ENCODE measurements around the gene NHS.
"Not testable (repeated sequence)": the region's sequence is repeated elsewhere in the genome, so short reads cannot be mapped to it uniquely, and the experiment has no call there.

NHS gene

DNA sequence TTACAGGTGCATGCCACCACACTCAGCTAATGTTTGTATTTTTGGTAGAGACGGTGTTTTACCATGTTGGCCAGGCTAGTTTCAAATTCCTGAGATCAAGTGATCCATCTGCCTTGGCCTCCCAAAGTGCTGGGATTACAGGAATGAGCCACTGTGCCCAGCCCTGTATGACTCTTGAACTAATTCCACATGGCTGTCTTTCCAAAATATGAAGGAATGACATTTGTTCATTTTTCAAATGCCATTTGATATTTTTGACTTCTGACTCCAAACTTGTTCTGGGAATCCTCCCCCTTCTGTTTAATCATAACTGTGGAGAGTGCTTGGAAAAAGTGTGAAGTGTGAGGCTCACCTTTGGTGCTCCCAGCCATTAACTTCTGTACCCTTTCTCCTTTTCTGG, 119.2 kb downstream of the NHS start:
- DNase-seq (ENCODE audit: low read depth in 2 of 2, low spot score in 1 of 2), result no peak

DNA sequence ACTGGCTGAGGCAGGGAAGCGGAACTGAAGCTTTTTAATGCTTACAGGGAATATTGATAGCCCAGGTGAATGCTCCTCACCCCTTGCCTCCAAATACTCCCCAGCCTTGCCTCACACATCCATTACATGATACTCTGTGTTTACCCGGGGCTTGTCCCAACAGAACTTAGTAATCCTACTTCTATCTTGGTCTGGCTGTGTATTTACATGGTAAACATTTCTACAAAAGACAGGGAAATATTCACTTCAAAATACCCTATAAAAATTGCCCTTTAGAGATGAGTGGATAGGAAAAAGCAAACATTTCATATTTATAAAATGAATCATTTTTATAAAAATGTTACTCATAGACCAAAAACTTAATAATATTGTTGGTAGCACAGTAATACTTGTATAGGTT, 120.1 kb downstream of the NHS start:
- no peak for DNase-seq (ENCODE audit: low read depth in 2 of 2, low spot score in 1 of 2)

DNA sequence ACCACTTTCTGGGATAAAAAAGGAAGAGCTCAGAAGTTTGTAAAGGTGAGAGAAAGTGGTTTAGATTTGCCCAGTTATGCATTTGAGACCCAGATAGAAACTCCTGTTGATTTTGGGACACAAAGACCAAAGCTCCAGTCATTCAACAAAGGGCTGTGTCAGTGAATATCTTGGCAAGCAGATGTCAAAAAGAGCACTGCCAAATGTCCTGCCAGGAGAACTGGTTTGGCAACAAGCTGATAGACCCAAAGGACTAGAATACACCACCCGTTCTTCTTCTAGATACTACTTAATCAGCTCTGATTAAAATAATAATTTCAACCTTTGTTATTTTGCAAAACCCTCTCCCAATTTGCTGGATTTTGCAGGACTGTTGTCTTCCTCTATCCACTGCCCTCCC, 121.4 kb downstream of the NHS start:
- DNase-seq (ENCODE audit: low read depth in 2 of 2, low spot score in 1 of 2), result no peak

DNA sequence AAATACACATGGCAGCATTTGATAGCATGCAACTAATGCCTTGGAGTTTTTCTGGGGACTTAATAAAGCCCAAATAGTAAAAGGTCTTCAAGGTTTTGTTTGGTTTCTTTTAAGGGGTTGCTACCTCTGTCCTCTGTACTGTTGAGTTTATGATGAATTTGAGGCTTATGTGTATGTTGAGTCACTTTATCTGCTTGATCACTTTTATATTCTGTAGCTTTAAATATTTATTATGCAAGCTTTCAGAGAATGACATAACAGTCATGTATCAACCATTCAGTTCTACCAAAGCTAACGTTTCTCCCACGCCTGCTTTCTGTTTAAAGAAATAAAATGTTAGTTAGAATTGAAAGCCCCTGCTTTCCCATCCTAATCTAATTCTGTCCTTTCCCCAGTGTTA, 122.2 kb downstream of the NHS start:
- DNase-seq (ENCODE audit: low read depth in 2 of 2, low spot score in 1 of 2), result no peak

DNA sequence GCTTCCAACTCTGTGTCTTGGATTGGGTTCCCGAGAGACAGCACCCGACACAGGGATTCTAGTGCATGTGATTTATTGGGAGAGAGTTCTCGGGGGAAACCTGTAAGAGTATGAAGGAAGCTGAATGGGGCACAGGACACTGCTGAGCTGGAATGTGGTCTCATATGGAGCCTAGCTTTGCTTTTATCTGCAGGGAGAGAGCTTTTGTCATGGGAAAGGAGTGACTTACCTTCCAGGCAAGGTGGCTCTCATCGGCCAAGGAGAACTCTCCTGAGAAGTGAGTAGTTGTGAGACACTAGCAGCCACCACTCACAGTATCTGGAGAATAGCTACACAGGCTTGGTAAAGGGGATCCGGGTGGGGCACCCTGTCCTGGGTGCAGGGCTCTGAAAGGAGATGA, 124.5 kb downstream of the NHS start:
- no peak for DNase-seq (ENCODE audit: low read depth in 2 of 2, low spot score in 1 of 2)

DNA sequence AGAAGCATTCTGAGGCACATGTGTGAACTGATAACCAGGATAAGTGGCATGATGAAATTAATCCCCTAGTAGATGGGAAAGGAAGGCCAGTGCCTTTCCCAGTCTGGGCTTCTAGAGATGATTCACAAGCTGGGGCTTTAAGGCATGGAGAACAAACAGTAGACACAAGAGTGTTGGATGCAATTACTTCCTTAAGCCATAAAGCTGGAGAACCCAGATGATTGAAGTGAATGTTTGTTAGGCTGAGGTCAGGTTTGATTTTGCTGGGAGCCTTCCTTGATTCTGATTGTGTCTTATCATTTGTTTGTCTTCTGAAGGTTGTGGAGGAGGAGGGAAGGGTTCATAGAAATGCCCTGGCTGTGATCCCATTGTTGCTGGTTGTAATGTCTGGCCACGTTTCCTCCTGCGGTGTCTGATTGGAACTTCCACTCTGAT, 125.2 kb downstream of the NHS start:
- DNase-seq (ENCODE audit: low read depth in 2 of 2, low spot score in 1 of 2), result no peak

DNA sequence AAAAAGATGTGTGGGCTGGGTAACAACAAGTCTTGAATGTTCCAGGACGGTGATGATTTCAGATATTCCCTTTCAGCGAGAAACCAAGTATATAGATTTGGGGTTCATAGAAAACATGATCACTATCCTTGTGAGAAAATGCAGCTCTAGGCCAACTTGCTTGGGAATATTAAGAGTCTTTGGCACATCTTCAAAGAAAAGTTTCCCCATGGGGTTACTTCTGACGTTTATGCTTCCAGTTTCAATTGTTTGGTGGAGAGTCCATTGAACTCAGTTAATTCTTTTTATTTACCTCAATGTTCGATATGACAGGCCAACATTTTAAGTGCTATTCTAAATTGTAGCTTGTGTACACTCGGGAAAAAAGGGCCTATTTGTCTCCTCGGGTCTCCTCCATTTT, 126.7 kb downstream of the NHS start:
- no peak for DNase-seq (ENCODE audit: low read depth in 2 of 2, low spot score in 1 of 2)

DNA sequence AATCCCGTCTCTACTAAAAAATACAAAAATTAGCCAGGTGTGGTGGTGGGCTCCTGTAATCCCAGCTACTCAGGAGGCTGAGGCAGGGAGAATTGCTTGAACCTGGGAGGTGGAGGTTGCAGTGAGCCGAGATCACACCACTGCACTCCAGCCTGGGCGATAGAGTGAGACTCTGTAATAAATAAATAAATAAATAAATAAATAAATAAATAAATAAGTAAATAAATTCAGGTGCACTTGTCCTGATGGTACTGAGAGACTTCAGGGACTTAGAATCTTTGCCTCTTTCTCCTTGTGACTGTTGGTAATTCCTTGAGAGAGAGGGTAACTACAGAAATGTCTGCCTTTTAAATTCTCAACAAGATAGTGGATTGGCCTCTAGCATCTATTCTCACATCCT, 131.4 kb downstream of the NHS start:
- not testable (repeated sequence) for DNase-seq (ENCODE audit: low read depth in 2 of 2, low spot score in 1 of 2)

DNA sequence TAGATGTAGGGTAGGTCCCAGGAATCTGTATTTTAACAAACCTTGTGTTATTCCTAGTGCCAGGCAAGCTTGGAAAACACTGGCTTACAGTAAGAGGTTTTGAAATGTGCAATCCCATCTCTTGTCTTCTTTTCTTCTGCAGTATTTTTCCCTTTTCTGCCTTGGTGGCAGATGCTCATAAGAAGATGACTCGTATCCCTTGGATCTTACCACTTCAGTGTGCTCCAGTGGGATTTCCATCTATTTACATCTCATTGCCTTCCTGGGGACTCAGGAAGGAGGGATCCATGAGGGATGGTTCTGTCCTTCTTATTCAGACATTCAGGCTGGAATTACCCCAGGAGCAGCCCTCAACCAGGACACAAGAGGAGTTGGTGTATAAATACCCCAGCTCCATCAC, 136.6 kb downstream of the NHS start:
- no peak for DNase-seq (ENCODE audit: low read depth in 2 of 2, low spot score in 1 of 2)

DNA sequence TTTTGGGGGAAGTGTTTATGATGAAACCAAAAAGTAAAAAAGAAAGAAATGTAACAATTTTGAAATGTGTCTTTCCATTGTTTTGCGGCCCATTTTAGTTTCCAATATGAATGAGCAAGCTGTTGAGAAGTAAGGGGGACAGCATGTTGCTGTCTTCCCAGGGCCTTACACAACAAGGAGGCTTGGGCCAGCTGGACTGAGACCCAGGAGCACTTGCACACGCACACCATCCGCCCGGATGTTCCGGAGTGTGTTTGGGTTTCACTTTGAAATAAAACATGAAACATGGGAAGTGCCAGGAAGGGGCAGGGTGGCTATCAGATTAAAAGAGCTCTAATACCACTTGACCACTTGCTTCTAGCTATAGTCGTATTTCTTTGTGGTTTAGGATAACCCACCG, 144.4 kb downstream of the NHS start:
- no peak for DNase-seq (ENCODE audit: low read depth in 2 of 2, low spot score in 1 of 2)

DNA sequence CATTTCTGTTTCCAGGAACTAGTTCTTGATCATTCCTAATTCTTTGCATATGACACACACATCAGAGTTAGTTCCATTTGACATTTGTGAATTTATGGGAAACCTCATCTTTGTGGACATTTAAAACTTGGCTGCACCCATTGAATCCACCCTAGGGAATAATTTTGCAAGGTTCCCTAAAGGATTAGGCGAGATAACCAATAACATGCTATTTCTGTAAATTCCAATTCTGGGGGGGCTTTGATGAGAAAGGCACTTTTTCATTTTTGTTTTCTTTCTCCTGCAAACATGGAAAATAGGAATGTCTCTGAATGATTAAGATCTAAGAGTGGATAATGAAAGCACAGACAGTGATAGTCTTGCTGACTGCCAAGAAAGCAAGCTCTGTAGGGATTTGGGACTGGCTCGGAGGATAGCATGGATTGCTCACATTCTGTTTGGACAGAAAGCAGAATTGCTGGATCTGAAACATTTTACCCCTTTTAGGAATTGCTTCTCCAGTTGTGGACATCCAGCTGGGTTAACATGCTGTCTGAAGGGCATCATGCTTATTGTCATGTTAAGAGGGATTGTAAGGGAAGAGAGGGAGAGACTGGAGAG, 145.1 kb downstream of the NHS start:
- DNase-seq (ENCODE audit: low read depth in 2 of 2, low spot score in 1 of 2), result no peak

DNA sequence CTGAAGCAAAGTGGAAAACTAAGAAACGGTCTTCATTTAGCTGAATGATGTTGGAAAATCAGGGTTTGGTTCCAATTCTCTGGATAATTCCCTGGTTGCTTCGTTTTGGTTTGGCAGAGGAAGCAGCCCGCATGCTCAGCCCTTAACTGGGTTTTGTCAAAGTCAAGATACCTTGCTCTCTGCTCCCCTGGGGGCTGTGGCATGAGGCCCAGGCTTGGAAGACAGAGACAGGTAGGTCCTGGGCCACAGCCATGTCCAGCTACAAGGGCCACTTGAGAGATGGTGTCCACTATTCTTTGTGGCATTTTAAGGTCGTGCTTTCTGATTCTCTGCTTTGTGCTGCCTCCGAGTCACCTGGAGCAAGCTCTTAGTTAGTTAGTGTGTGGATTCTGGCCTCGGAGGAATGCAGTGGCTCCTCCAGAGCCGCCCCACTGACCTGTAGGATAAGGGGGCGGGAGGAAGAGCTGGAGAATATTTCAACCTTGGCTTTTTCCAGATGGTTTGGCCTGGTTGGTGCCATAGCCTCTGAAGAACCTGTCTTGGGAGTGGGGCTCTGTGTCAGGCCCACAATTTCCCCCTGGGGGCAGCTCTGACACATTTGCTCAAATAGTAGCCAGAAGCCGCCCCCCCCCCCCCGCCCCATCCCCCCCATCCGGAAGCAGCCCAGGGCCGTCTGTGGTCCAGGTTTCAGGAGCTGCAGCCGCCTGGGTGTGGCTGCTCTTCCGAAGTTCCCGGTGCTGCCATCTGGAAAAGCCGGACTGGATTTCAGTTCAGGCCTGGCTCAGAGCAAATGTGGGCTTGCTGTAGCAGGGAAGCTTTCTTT, 147.1 kb downstream of the NHS start:
- DNase-seq (ENCODE audit: low read depth in 2 of 2, low spot score in 1 of 2), result no peak

DNA sequence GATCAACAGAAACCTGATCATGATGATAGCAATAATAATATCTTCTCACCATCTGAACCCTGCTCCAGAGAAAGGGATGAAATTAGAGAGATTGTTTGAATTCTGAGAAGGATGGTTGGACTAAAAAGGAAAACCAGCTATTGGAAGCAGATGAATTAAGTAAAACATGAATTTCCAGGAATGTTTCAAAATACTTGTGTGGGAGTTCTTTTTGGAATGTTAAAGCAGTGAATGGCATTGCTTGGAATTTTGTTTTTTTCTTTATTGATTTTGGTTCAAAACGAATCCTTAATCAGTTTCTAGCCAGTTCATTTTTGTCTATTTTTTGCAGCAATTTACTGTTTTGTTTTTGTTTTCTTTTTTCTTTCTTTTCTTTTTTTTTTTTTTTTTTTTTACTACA, 150.3 kb downstream of the NHS start:
- DNase-seq (ENCODE audit: low read depth in 2 of 2, low spot score in 1 of 2), result no peak

DNA sequence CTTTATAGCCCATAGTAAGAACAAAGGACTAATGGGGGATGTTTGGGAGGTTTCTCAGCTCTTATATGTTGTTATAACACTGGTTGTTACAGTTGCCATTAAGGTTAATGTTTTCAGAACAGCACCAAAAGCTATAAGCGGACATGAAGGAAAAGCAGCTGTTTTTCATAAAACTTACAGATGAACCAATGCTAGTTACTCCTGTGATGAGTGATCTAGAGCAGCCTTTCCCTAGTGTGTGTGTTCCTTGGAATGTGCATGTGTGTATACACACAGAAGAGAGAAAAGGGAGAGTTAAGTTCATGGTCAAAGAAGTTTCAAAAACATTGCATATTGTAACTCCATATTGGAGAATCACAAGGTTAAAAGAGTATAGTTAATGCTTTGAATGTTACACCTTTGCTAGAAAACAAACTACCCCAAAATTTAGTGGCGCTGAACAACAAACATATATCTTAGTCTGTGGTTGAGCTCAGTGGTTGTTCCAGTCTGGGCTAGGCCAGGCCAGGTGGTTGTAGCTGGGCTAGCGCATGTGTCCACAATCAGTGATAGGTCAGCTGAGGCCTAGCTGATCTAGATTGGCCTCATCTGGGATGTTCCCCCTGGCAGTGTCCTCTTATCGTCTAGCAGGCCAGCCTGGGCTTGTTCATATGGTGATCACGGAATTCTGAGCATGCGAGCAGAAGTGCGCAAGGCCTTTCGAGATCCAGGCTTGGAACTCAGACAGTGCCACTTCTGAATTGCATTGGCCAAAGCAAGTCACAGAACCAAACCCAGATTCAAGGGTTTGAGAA, 151.0 kb downstream of the NHS start:
- DNase-seq (ENCODE audit: low read depth in 2 of 2, low spot score in 1 of 2), result no peak

DNA sequence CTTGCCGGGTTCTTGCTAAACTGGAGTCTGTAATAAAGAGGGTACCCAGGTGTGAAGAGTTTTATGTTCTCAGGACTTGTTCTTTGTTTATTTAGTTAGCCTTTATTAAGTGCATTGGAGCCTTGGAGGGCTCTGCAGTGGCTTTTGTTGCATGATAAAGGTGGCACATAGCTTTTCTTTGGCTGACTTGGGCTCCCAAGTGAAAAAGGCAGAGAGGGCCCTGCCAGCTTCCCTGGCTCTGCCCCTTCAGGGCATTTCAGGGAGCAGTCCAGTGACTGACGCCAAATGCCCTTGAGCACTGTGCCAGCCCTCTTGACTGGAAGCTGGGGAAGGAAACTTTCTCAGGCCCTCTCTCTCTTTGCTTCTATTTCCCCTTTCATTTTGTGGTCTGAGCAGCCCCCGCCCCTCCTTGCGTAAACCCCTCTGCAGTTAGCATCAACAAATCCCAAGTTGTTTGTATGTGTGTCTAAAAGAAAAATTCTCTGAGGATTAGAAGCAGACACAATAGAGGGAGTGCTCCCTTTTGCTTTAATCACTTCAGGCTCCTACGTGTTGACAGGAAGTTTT, 152.2 kb downstream of the NHS start:
- DNase-seq (ENCODE audit: low read depth in 2 of 2, low spot score in 1 of 2), result no peak

DNA sequence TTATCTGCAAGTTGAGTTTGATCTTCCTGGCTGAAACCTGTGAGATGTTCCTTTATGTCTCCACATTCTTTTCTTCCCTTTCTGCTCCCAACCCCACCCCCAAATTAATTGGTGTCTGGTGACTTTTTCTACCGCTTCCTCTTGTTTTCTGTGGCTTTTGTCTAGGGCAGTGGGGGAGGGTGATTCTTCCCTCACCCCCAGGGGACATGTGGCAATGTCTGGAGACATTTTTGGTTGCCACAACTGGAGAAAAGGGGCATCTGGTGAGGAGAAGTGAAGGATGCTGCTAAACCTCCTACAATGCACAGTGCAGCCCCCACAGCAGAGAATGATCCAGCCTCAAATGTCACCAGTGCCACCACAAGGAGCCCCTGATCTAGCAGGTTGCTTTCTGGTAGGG, 152.9 kb downstream of the NHS start:
- DNase-seq (ENCODE audit: low read depth in 2 of 2, low spot score in 1 of 2), result no peak

DNA sequence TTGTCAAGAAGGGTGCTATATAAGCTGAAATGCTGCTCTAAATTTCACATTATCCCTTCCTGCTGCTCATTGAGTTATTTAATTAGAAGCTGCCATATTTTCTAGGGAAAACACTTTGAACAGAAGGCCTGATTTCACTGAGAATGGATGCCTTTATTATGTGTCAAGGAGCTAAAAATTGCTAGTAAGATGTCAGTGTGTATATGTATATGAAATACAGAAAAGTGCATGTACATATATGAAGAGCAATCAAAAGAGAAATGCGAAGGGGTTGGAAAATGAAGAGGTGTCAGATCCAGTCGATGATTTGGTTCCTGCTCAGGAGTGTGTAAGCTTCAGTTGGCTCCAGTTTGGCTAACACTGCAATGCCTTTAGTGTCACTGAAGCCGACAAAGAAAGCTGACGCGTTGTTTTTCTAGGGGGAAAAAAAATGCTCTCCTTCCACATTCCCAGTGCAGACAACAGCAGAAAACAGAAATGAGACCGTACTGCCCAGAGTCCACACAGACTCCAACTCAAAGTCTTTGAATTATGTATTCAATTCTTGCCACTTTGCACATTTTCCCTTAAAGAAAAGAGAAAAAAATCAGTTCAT, 154.2 kb downstream of the NHS start:
- DNase-seq (ENCODE audit: low read depth in 2 of 2, low spot score in 1 of 2), result no peak

DNA sequence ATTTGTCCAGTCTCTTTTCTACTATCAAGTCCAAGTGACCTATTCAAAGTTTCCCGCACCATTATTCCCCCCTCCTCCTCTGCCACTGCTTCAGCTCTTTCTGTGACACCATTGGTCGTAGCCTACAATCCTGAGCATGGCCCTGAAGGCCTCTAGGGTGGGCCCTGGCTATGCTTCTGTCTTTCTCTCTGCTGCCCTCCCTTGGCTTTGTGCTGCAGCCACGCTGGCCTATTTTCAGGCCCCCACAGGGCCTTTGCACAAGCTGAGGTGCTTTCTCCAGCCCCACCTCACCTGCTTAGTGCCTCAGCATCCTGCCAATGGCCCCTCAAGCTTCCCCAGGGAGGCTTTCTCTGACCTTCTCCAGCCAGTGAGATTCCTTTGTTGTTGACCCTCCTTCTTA, 156.5 kb downstream of the NHS start:
- no peak for DNase-seq (ENCODE audit: low read depth in 2 of 2, low spot score in 1 of 2)

DNA sequence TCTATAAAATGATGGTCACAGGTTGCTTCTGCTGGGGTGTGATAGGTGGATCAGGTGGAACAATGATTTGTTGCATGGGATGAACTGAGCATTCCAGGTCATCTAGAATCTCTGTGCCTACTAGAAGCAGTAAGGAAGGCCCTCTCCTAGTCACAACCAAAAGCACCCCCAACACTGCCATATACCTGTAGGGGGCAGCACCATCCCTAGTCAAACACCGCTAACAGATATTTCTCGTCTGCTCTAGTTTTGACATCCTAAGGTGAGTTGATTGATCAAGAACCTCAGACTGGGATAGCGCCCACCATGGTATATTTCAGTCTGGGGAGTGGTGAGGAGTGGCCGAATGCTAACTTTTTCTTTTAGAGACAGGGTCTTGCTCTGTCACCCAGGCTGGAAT, 160.2 kb downstream of the NHS start:
- DNase-seq (ENCODE audit: low read depth in 2 of 2, low spot score in 1 of 2), result no peak

DNA sequence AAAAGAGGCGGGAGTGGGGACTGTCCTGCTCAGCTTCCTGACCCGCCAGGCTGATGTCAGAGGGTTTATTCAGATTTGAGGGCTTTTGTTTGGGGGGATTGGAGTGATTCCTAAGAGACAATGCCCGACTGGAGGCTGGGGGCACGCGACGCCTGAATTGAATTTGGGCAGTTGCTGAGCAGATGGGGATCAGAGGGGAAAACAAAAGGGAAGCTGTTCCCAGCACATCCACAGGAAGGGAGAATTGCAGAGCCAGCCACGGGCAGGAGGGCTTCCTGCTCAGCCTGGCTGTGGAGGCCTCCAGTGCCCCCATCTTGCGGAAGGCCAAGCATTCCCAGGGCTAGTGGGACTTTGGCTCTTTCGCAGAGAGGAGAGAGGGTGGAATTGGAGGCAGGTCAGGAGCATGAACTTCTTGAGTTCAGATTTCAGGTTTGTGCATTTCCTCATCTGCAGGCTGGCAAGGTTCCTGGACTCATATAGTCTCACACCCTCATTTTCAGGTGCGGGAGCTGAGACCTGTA, 162.8 kb downstream of the NHS start:
- DNase-seq (ENCODE audit: low read depth in 2 of 2, low spot score in 1 of 2), result no peak

DNA sequence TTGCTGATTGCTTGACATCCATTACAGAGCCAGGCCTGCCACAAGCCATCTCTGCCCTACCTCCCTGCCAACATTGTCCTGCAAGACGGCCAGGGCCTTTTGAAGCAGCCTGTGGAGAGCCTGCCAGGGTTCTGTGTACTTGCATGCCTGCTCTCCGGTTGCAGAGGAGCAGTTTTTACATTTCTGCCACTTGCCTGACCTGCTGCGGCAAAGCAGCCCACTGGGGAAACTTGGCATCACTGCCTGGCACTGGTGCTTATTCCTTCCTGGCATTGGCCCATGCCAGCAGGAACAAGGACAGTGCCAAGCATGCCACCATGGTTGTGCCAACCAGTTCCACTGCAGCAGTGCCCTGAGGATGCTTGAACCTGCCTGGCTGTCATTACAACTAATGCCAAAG, 167.1 kb downstream of the NHS start:
- no peak for DNase-seq (ENCODE audit: low read depth in 2 of 2, low spot score in 1 of 2)
